LNCaP clone FGC (cell line): ENCODE data around the gene MAPK13.

Experiments used
- DNase-seq: peaks from one replicate; pipeline ENCODE4 v3.0.0-alpha.2; 2011; ENCODE audit warnings: low read depth
- H3K4me3 ChIP-seq: 2 replicates; pipeline ENCODE4 v1.5.1; 2011; ENCODE audit warnings: mild to moderate bottlenecking, low read depth, low read length, control low read depth
- CTCF ChIP-seq: IDR thresholded peaks from 2 replicates; pipeline ENCODE4 v1.5.1; 2012; ENCODE audit warnings: mild to moderate bottlenecking; ENCODE audit not compliant: control insufficient read depth, insufficient read depth; ENCODE audit errors: extremely low read depth

The MAPK13 gene

GRCh38 chr6:36139991-36140710 is 9.8 kb downstream of the MAPK13 start:
- DNase-seq: no peak
- no peak overlapping the region for H3K4me3 ChIP-seq
- TF ChIP-seq CTCF: no peak

- no peak overlapping the region for H3K4me3 ChIP-seq
- no peak for DNase-seq
- TF ChIP-seq CTCF: no peak
Observed at GRCh38 chr6:36141091-36141490, 10.8 kb downstream of the MAPK13 start.

- H3K4me3 ChIP-seq: no peak overlapping the region
- no peak for TF ChIP-seq CTCF
- DNase-seq: no peak
Observed at GRCh38 chr6:36141961-36142360, 11.6 kb downstream of the MAPK13 start.

GRCh38 chr6:36142971-36143838 is 12.9 kb downstream of the MAPK13 start:
- H3K4me3 ChIP-seq: no peak overlapping the region
- no peak for DNase-seq
- no peak for TF ChIP-seq CTCF

GRCh38 chr6:36145495-36145894 is 15.2 kb downstream of the MAPK13 start:
- no peak overlapping the region for H3K4me3 ChIP-seq
- no peak for TF ChIP-seq CTCF
- no peak for DNase-seq

GRCh38 chr6:36147294-36147693 is 17.0 kb downstream of the MAPK13 start:
- no peak for TF ChIP-seq CTCF
- DNase-seq: no peak
- H3K4me3 ChIP-seq: no peak overlapping the region
